ENCODE data around the gene CFD.

The CFD gene

DNA sequence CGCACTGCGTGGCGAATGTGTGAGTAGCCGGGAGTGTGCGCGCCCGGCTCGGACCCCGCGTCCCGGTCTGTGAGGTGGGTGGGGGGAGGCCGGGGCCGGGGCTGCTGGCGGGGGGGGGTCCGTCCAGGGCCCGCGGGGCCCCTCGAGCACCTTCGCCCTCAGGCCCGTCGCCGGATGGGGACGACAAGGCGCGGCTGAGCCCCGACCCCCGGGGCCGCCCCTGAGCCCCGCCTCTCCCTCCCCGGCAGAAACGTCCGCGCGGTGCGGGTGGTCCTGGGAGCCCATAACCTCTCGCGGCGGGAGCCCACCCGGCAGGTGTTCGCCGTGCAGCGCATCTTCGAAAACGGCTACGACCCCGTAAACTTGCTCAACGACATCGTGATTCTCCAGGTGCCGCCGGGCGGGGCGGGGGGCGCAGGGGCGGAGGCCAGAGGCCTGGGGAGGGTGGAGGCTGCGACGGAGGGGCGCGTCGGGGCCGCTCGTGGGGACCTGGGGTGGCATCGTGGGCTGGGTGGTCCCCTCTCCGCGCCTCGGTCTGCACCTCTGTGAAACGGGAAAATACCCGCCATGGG is 6.4 kb upstream of the CFD start:
- TF ChIP-seq, protein P1, sequence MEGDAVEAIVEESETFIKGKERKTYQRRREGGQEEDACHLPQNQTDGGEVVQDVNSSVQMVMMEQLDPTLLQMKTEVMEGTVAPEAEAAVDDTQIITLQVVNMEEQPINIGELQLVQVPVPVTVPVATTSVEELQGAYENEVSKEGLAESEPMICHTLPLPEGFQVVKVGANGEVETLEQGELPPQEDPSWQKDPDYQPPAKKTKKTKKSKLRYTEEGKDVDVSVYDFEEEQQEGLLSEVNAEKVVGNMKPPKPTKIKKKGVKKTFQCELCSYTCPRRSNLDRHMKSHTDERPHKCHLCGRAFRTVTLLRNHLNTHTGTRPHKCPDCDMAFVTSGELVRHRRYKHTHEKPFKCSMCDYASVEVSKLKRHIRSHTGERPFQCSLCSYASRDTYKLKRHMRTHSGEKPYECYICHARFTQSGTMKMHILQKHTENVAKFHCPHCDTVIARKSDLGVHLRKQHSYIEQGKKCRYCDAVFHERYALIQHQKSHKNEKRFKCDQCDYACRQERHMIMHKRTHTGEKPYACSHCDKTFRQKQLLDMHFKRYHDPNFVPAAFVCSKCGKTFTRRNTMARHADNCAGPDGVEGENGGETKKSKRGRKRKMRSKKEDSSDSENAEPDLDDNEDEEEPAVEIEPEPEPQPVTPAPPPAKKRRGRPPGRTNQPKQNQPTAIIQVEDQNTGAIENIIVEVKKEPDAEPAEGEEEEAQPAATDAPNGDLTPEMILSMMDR (IDR thresholded peaks at IDR 0.05) = no peak

- TF ChIP-seq, protein P1 (IDR thresholded peaks at IDR 0.05) = no peak
Observed at GRCh38 chr19:854549-854948, 4.9 kb upstream of the CFD start.

DNA sequence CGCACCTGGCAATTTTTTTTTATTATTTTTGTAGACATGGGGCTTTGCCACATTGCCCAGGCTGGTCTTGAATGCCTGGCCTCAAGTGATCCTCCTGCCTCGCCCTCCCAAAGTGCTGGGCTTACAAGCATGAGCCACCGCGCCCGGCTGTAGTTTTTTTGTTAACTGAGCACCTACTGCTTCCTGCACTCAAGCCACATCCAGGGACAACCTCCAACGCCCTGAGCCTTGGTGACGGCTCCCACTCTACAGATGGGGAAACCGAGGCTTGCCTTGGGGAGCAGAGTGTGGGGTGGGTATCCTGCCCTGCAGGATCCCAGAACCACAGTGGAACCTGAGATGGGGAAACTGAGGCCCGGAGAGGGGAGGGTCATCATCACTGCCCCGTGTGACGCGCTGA is 4.3 kb upstream of the CFD start:
- TF ChIP-seq, protein P1 (IDR thresholded peaks at IDR 0.05) = no peak

GRCh38 chr19:855566-856120 is 3.8 kb upstream of the CFD start:
- TF ChIP-seq, protein P1 (IDR thresholded peaks at IDR 0.05) = no peak

DNA sequence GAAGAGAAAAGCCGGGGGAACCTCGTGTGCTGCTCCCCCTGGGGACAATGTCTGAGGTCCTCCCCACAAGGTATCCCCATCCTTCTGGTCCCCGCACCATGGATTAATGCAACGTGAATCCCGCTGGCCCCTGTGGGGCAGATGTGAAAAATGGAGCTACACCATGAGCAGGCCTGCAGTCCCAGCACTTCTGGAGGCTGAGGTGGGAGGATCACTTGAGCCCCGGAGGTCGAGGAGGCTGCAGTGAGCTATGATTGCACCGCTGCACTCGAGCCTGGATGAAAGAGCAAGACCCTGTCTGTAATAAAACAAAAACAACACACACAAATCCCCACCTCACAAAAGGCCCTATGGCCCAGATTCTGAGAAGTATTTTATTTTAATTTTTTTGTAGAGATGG is 1.2 kb upstream of the CFD start:
- TF ChIP-seq, protein P1 (IDR thresholded peaks at IDR 0.05) = no peak

GRCh38 chr19:861141-861755 is 1.8 kb downstream of the CFD start:
- TF ChIP-seq, protein P1 (IDR thresholded peaks at IDR 0.05) = no peak

DNA sequence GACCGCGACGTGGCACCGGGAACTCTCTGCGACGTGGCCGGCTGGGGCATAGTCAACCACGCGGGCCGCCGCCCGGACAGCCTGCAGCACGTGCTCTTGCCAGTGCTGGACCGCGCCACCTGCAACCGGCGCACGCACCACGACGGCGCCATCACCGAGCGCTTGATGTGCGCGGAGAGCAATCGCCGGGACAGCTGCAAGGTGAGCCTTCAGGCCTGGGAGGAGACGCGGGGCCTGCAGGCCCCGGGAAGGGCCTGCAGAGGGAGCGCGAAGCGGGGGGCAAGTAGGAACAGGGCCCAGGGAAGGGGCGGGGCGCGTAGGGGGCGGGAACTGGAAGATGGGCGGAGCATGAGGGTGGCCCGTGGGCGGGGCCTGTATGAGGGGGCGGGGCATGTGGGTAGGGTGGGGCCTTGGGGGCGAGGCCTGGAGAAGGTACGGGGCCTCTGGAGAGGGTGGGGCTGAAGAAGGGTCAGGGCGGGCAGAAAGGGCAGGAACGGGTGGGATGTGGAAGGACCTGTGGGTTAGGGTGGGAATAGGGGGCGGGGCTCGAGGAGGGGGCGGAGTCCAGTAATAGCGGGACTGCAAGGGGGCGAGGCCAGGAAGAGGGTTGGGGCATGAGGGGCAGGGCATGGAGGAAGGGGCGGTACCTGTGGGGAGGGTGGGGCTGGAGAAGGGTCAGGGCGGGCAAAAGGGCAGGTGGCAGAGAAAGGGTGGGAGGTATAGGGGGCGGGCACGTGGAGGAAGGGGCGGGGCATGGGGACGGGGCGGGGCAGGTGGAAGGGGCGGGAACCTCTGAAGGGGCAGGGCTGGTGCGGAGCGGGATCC is 2.5 kb downstream of the CFD start:
- TF ChIP-seq, protein P1 (IDR thresholded peaks at IDR 0.05) = no peak
